ENCODE results near the gene TBX6. TPM values are rescaled to one million over a fixed set of nuclear protein-coding genes. Genes with fewer than 3 reads are reported as not detected.

Gene TBX6
- total and polyA plus RNA-seq, 2 donors (not counting 3 experiments of a cell fraction or from before 2014, with no cell fraction given): 0.40 to 0.60 TPM

DNA sequence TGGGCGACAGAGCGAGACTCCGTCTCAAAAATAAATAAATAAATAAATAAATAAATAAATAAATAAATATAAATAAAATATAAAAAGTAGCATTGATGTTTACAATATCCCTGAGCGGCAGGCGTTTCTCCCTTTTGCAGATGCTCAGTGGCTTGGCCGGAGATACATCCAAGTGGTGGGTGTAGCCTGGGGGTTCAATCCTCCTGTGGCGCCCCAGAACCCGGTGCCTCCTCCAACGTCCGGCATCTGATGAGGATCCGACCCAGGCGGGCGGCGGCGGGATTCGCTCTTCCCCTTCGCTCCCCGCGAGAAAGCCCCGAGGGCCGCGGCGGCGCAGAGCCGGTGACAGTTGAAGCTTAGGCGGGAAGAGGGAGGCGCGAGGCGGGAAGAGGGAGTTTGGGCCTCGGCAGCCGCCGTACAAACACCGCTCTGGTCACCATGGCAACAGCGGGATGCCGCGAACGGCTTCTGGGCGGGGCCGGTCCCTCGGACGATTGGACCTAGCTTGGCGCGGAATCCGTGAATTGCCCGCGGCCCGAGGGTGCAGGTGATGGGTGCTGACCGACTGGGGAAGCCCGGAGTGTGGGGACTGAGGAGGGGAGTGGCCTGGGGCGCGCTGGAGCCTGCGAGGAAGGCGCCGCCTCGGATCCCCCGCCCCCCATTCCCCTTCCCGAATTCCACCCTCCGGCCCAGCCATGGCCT, 38.9 kb downstream of the TBX6 start:
- H2AFZ ChIP-seq (ENCODE audit: low read depth, low read length): peak overlapping the region; percentile 79
- intact Hi-C loops (cut with micrococcal nuclease) (no loop called here), dilution Hi-C loops (cut with MboI; ENCODE audit: extremely low pct_ligation_motif_present, low sequenced_read_pairs) (no loop called here)
- CTCF ChIA-PET: interaction anchor here (1.1 to 3.5 kb wide), 7 partner anchors 10 to 352 kb away, joined by 3 to 20 read pairs (median 5); partner anchors contain the start of genes ALDOA and TBX6
- H3K4me3 ChIP-seq (replicated peaks in 1 of 3; ENCODE audit: insufficient read depth in 1 of 3, low read depth in 1 of 3, low read length in 3 of 3): peak overlapping the region; percentile 62 to 75 (median 70)
- FAIRE-seq (peak; percentile 96), DNase-seq (ENCODE audit: low read depth, low spot score) (peak; percentile 88)
- peak overlapping the region; percentile 61 for H3K4me2 ChIP-seq (ENCODE audit: insufficient read depth, low read length)
- H3K27me3 ChIP-seq (ENCODE audit: control insufficient read depth in 2 of 2, insufficient read depth in 2 of 2, low read length in 2 of 2): no peaks in the 10 kb centered on the region
- no peaks in the 10 kb centered on the region for H3K9me3 ChIP-seq (replicated peaks; ENCODE audit: control insufficient read depth, insufficient read depth, low read length)
- BruUV-seq (replicated peaks): TSS peak; percentile 38
- H3K27ac ChIP-seq (ENCODE audit: insufficient read depth, low read depth, low read length): peak overlapping the region; percentile 72
- TF ChIP-seq MYC (IDR thresholded peaks at IDR 0.05; ENCODE audit: low read depth, low read length): peak; percentile 14
- TF ChIP-seq, protein P1, sequence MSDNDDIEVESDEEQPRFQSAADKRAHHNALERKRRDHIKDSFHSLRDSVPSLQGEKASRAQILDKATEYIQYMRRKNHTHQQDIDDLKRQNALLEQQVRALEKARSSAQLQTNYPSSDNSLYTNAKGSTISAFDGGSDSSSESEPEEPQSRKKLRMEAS (IDR thresholded peaks at IDR 0.05; ENCODE audit: insufficient read depth, insufficient read length): peak; percentile 71
- TF ChIP-seq POLR2AphosphoS5 (IDR thresholded peaks at IDR 0.05; ENCODE audit: insufficient read depth, low read depth, low read length): peak; percentile 65
- TF ChIP-seq GATA2 (IDR thresholded peaks at IDR 0.05; ENCODE audit: insufficient read depth, insufficient read length, low read depth, low read length): no peak
- peaks cover 0 to 5% of the 10 kb centered on the region in 2 experiments for H3K36me3 ChIP-seq (ENCODE audit: control insufficient read depth in 2 of 2, extremely low read depth in 1 of 2, insufficient read depth in 2 of 2, low read length in 2 of 2)
- peaks cover 35% of the 10 kb centered on the region for H3K4me1 ChIP-seq (ENCODE audit: control insufficient read depth, extremely low read depth, insufficient read depth, low read length)
- no peaks in the 10 kb centered on the region for H3K9me1 ChIP-seq (replicated peaks; ENCODE audit: control insufficient read depth, extremely low read depth, insufficient read depth, low read length)
- H4K20me1 ChIP-seq (replicated peaks; ENCODE audit: control insufficient read depth, extremely low read depth, insufficient read depth, low read length): no peaks in the 10 kb centered on the region
- peak overlapping the region; percentile 76 for H3K9ac ChIP-seq (replicated peaks; ENCODE audit: extremely low read depth, insufficient read depth, low read length)
- peaks cover 4% of the 10 kb centered on the region for H3K79me2 ChIP-seq (ENCODE audit: control insufficient read depth, insufficient read depth, low read length)
- POLR2A ChIA-PET: interaction anchor here (0.6 kb wide), 1 partner anchor 37 kb away, joined by 4 read pairs; no protein-coding TSS in a partner anchor

DNA sequence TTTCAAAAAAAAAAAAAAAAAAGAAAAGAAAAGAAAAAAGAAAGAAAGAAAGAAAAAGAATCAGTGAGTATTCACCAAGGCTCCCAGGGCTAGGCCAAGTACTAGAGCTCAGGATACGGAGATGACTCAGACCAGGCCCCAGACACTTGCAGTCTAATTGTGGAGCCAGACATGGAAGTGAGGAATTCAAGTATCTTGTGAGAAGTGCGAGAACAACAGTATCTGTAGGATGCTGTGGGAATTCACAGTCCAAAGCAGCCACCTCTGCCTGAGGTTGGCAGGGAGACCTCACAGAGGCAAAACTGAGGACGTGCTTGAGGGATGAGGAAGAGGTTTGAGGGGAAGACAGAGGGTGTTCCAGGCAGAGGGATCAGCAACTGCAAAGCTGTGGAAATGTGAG, 40.2 kb downstream of the TBX6 start:
- Histone ChIP-seq H4K20me1 (replicated peaks; ENCODE audit: control insufficient read depth, extremely low read depth, insufficient read depth, low read length) (no peaks in the 10 kb centered on the region), H3K9me3 (replicated peaks; ENCODE audit: control insufficient read depth, insufficient read depth, low read length) (no peaks in the 10 kb centered on the region), H3K4me1 (ENCODE audit: control insufficient read depth, extremely low read depth, insufficient read depth, low read length) (peaks cover 35% of the 10 kb centered on the region), H3K27me3 (ENCODE audit: control insufficient read depth in 2 of 2, insufficient read depth in 2 of 2, low read length in 2 of 2) (no peaks in the 10 kb centered on the region), H3K4me3 (replicated peaks in 1 of 3; ENCODE audit: insufficient read depth in 1 of 3, low read depth in 1 of 3, low read length in 3 of 3) (no peak overlapping the region), H3K27ac (ENCODE audit: insufficient read depth, low read depth, low read length) (peak overlapping the region; percentile 80), H3K9ac (replicated peaks; ENCODE audit: extremely low read depth, insufficient read depth, low read length) (peak overlapping the region; percentile 65), H3K79me2 (ENCODE audit: control insufficient read depth, insufficient read depth, low read length) (peaks cover 4% of the 10 kb centered on the region), H3K36me3 (ENCODE audit: control insufficient read depth in 2 of 2, extremely low read depth in 1 of 2, insufficient read depth in 2 of 2, low read length in 2 of 2) (no peaks in the 10 kb centered on the region), H3K4me2 (ENCODE audit: insufficient read depth, low read length) (peak overlapping the region; percentile 29), H3K9me1 (replicated peaks; ENCODE audit: control insufficient read depth, extremely low read depth, insufficient read depth, low read length) (no peaks in the 10 kb centered on the region), H2AFZ (ENCODE audit: low read depth, low read length) (peak overlapping the region; percentile 70)
- dilution Hi-C loops (cut with MboI; ENCODE audit: extremely low pct_ligation_motif_present, low sequenced_read_pairs): no loop called here
- no TSS peak for BruUV-seq (replicated peaks)
- intact Hi-C loops (cut with micrococcal nuclease): loop anchor here (2.0 kb wide), 2 partner anchors 13 to 41 kb away; partner anchors contain the start of gene ALDOA
- ChIA-PET CTCF (interaction anchor here (0.6 to 3.5 kb wide), 7 partner anchors 9 to 360 kb away, joined by 3 to 20 read pairs (median 3); partner anchors contain the start of genes ALDOA and TBX6), POLR2A (interaction anchor here (0.6 to 1.2 kb wide), 2 partner anchors 14 to 483 kb away, joined by 3 to 8 read pairs; partner anchors contain the start of genes ALDOA and ZNF747)
- TF ChIP-seq FOS (IDR thresholded peaks at IDR 0.05; ENCODE audit: borderline replicate concordance, insufficient read depth, low read length) (peak; percentile 78), MYC (IDR thresholded peaks at IDR 0.05; ENCODE audit: low read depth, low read length) (no peak), POLR2AphosphoS5 (IDR thresholded peaks at IDR 0.05; ENCODE audit: insufficient read depth, low read depth, low read length) (peak; percentile 24), JUN (IDR thresholded peaks at IDR 0.05; ENCODE audit: borderline replicate concordance, insufficient read depth, insufficient read length, low read depth) (peak; percentile 46), POLR2A (IDR thresholded peaks at IDR 0.05; ENCODE audit: low read depth, low read length) (peak; percentile 25)
- TF ChIP-seq, protein P2, sequence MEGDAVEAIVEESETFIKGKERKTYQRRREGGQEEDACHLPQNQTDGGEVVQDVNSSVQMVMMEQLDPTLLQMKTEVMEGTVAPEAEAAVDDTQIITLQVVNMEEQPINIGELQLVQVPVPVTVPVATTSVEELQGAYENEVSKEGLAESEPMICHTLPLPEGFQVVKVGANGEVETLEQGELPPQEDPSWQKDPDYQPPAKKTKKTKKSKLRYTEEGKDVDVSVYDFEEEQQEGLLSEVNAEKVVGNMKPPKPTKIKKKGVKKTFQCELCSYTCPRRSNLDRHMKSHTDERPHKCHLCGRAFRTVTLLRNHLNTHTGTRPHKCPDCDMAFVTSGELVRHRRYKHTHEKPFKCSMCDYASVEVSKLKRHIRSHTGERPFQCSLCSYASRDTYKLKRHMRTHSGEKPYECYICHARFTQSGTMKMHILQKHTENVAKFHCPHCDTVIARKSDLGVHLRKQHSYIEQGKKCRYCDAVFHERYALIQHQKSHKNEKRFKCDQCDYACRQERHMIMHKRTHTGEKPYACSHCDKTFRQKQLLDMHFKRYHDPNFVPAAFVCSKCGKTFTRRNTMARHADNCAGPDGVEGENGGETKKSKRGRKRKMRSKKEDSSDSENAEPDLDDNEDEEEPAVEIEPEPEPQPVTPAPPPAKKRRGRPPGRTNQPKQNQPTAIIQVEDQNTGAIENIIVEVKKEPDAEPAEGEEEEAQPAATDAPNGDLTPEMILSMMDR (IDR thresholded peaks at IDR 0.05; ENCODE audit: extremely low read depth in 1 of 2, insufficient read depth in 1 of 2, low read depth in 1 of 2, low read length in 2 of 2): no peak
- FAIRE-seq (peak; percentile 96), DNase-seq (ENCODE audit: low read depth, low spot score) (peak; percentile 75)
